Naive thymus-derived CD8-positive, alpha-beta T cell (primary cell): ENCODE data around the gene ALS2CL. TPM values are rescaled to one million over a fixed set of nuclear protein-coding genes. Genes with fewer than 3 reads are reported as not detected.

Experiments used
- ATAC-seq, 2 donors: fragments of 150-1000 bp; cut with Tn5 transposase in 1 of 2; sonication (Bioruptor Pico), chemical (Tn5 transposase) in 1 of 2; 1 replicate in 1 of 2; 2 replicates in 1 of 2; pipeline ENCODE4 v1.10.0; 2021; ENCODE audit warnings: mild to moderate bottlenecking in 2 of 2, moderate library complexity in 2 of 2
- POLR2A ChIA-PET: fragments of 350-600 bp; sonication (Branson Sonifier 250); formaldehyde crosslinking; loops from one replicate; lab custom pipeline; 2021; ENCODE audit warnings: antibody characterized with exemption; lab: Charles Lee
- DNase-seq, 10 donors: peaks; one replicate each; pipeline versions ENCODE4 v3.0.0 to v3.0.0-alpha.2; 2020 to 2022
- H3K27ac Mint-ChIP-seq, 10 donors: one replicate each; pipeline ENCODE4 v1.8.0; 2020 to 2022; ENCODE audit warnings: mild to moderate bottlenecking in 10 of 10, mixed read lengths in 10 of 10, moderate library complexity in 4 of 10, inconsistent platforms in 1 of 10
- H3K27me3 Mint-ChIP-seq, 5 donors: one replicate each; pipeline ENCODE4 v1.8.0; 2021 to 2022; ENCODE audit warnings: mixed read lengths in 5 of 5
- H3K36me3 Mint-ChIP-seq, 3 donors: one replicate each; pipeline ENCODE4 v1.8.0; 2020 to 2022; ENCODE audit warnings: mixed read lengths in 3 of 3, mild to moderate bottlenecking in 2 of 3, inconsistent platforms in 1 of 3
- H3K4me1 Mint-ChIP-seq, 4 donors: one replicate each; pipeline ENCODE4 v1.8.0; 2021 to 2022; ENCODE audit warnings: mixed read lengths in 4 of 4
- H3K4me3 Mint-ChIP-seq, 10 donors: one replicate each; pipeline ENCODE4 v1.8.0; 2020 to 2022; ENCODE audit warnings: mild to moderate bottlenecking in 10 of 10, mixed read lengths in 10 of 10, moderate library complexity in 6 of 10, inconsistent platforms in 1 of 10
- H3K9me3 Mint-ChIP-seq, 9 donors: one replicate each; pipeline ENCODE4 v1.8.0; 2020 to 2022; ENCODE audit warnings: mixed read lengths in 9 of 9, mild to moderate bottlenecking in 3 of 9, inconsistent platforms in 1 of 9, moderate library complexity in 1 of 9
- polyA plus RNA-seq, 3 donors: library from polyadenylated mRNA; unstranded; fragments of 300-500 nt; fragmentation: Illumina TruSeq; gene quantifications; one replicate each; pipeline ENCODE4 v1.2.3, GENCODE V29; 2021
- total RNA-seq, 8 experiments: library from RNA in 2 of 8; stranded (reverse) in 2 of 8; gene quantifications; one replicate each; pipeline ENCODE4 v1.2.3 and lab custom pipeline; 2021 to 2026

Gene ALS2CL
- total and polyA plus RNA-seq, 5 experiments from 2014 or later: 0.48 to 10.2 (median 1.2) TPM

- POLR2A ChIA-PET: no interaction called here
- peaks cover 5 to 15% (median 10%) of the 10 kb centered on the region in 5 donors for H3K27me3 Mint-ChIP-seq
- H3K4me3 Mint-ChIP-seq: no peak overlapping the region
- no peak for DNase-seq
- no peak overlapping the region for H3K27ac Mint-ChIP-seq
- no peak for ATAC-seq
- peaks cover 0 to 7% (median 0%) of the 10 kb centered on the region in 4 donors for H3K4me1 Mint-ChIP-seq
- H3K36me3 Mint-ChIP-seq: peaks cover 0 to 4% (median 0%) of the 10 kb centered on the region in 3 donors
- H3K9me3 Mint-ChIP-seq: no peaks in the 10 kb centered on the region
Measured at GRCh38 chr3:46713898-46714552, 20.5 kb upstream of the ALS2CL start.

GRCh38 chr3:46713050-46713897 lies 19.8 kb upstream of the ALS2CL start:
- Mint-ChIP-seq H3K9me3 (no peaks in the 10 kb centered on the region), H3K4me1 (peaks cover 0 to 7% (median 0%) of the 10 kb centered on the region in 4 donors), H3K27ac (peak overlapping the region in 3 of 10 donors; percentile 27 to 73 (median 34)), H3K36me3 (peaks cover 0 to 4% (median 0%) of the 10 kb centered on the region in 3 donors), H3K27me3 (peaks cover 2 to 7% (median 4%) of the 10 kb centered on the region in 5 donors), H3K4me3 (no peak overlapping the region)
- POLR2A ChIA-PET: no interaction called here
- ATAC-seq: no peak
- no peak for DNase-seq

- Mint-ChIP-seq H3K9me3 (no peaks in the 10 kb centered on the region), H3K27ac (peak overlapping the region in 1 of 10 donors; percentile 73)
- no peak for DNase-seq
Measured at GRCh38 chr3:46712191-46713049, 18.9 kb upstream of the ALS2CL start.

GRCh38 chr3:46711760-46712159 lies 18.3 kb upstream of the ALS2CL start:
- Mint-ChIP-seq H3K4me3 (no peak overlapping the region), H3K9me3 (no peaks in the 10 kb centered on the region), H3K4me1 (peaks cover 0 to 4% (median 0%) of the 10 kb centered on the region in 4 donors), H3K36me3 (peaks cover 0 to 4% (median 0%) of the 10 kb centered on the region in 3 donors), H3K27ac (peak overlapping the region in 1 of 10 donors; percentile 73), H3K27me3 (no peaks in the 10 kb centered on the region)
- ATAC-seq (no peak), DNase-seq (no peak)
- POLR2A ChIA-PET: no interaction called here

More at GRCh38 chr3:46712191-46713049, 18.9 kb upstream of the ALS2CL start:
- peaks cover 0 to 4% (median 0%) of the 10 kb centered on the region in 3 donors for H3K36me3 Mint-ChIP-seq
- H3K4me1 Mint-ChIP-seq: peaks cover 0 to 4% (median 0%) of the 10 kb centered on the region in 4 donors
- POLR2A ChIA-PET: no interaction called here
- H3K27me3 Mint-ChIP-seq: no peaks in the 10 kb centered on the region
- ATAC-seq: no peak
- H3K4me3 Mint-ChIP-seq: no peak overlapping the region

- H3K4me1 Mint-ChIP-seq: peaks cover 0 to 4% (median 0%) of the 10 kb centered on the region in 4 donors
- peaks cover 0 to 4% (median 0%) of the 10 kb centered on the region in 3 donors for H3K36me3 Mint-ChIP-seq
- ATAC-seq (no peak), DNase-seq (no peak)
- H3K27me3 Mint-ChIP-seq: no peaks in the 10 kb centered on the region
- peak overlapping the region in 3 of 10 donors; percentile 46 to 73 (median 68) for H3K27ac Mint-ChIP-seq
- no peaks in the 10 kb centered on the region for H3K9me3 Mint-ChIP-seq
- H3K4me3 Mint-ChIP-seq: no peak overlapping the region
- POLR2A ChIA-PET: no interaction called here
Measured at GRCh38 chr3:46711305-46711704, 17.8 kb upstream of the ALS2CL start.

GRCh38 chr3:46710671-46711295 lies 17.3 kb upstream of the ALS2CL start:
- POLR2A ChIA-PET: no interaction called here
- Mint-ChIP-seq H3K9me3 (no peaks in the 10 kb centered on the region), H3K36me3 (peaks cover 0 to 4% (median 0%) of the 10 kb centered on the region in 3 donors), H3K27ac (peak overlapping the region in 4 of 10 donors; percentile 46 to 73 (median 62)), H3K27me3 (no peaks in the 10 kb centered on the region), H3K4me3 (no peak overlapping the region), H3K4me1 (peaks cover 0 to 4% (median 0%) of the 10 kb centered on the region in 4 donors)
- no peak for ATAC-seq
- no peak for DNase-seq

- Mint-ChIP-seq H3K9me3 (no peaks in the 10 kb centered on the region), H3K4me3 (no peak overlapping the region), H3K27ac (peak overlapping the region in 1 of 10 donors; percentile 55), H3K4me1 (peaks cover 0 to 4% (median 0%) of the 10 kb centered on the region in 4 donors), H3K27me3 (no peaks in the 10 kb centered on the region), H3K36me3 (peaks cover 0 to 4% (median 0%) of the 10 kb centered on the region in 3 donors)
- no peak for ATAC-seq
- no peak for DNase-seq
- POLR2A ChIA-PET: no interaction called here
Measured at GRCh38 chr3:46710229-46710628, 16.8 kb upstream of the ALS2CL start.

- Mint-ChIP-seq H3K4me1 (peaks cover 0 to 4% (median 0%) of the 10 kb centered on the region in 4 donors), H3K27ac (no peak overlapping the region), H3K27me3 (no peaks in the 10 kb centered on the region), H3K36me3 (peaks cover 0 to 4% (median 0%) of the 10 kb centered on the region in 3 donors), H3K4me3 (no peak overlapping the region), H3K9me3 (no peaks in the 10 kb centered on the region)
- POLR2A ChIA-PET: no interaction called here
- DNase-seq (no peak), ATAC-seq (no peak)
Measured at GRCh38 chr3:46709721-46710120, 16.2 kb upstream of the ALS2CL start.

GRCh38 chr3:46709157-46709654 lies 15.7 kb upstream of the ALS2CL start:
- DNase-seq (no peak), ATAC-seq (no peak)
- POLR2A ChIA-PET: no interaction called here
- Mint-ChIP-seq H3K27ac (no peak overlapping the region), H3K9me3 (no peaks in the 10 kb centered on the region), H3K4me1 (peaks cover 0 to 4% (median 0%) of the 10 kb centered on the region in 4 donors), H3K27me3 (no peaks in the 10 kb centered on the region), H3K4me3 (no peak overlapping the region), H3K36me3 (peaks cover 0 to 4% (median 0%) of the 10 kb centered on the region in 3 donors)

- no peak for DNase-seq
Measured at GRCh38 chr3:46708401-46709156, 15.1 kb upstream of the ALS2CL start.

GRCh38 chr3:46707601-46708011 lies 14.1 kb upstream of the ALS2CL start:
- POLR2A ChIA-PET: interaction anchor here (0.6 kb wide), 1 partner anchor 852 kb away, joined by 4 read pairs; no protein-coding TSS in a partner anchor

More at GRCh38 chr3:46708401-46709156, 15.1 kb upstream of the ALS2CL start:
- POLR2A ChIA-PET: no interaction called here
- no peak overlapping the region for H3K4me3 Mint-ChIP-seq
- H3K9me3 Mint-ChIP-seq: no peaks in the 10 kb centered on the region
- no peaks in the 10 kb centered on the region for H3K27me3 Mint-ChIP-seq
- ATAC-seq: no peak
- peaks cover 0 to 4% (median 0%) of the 10 kb centered on the region in 4 donors for H3K4me1 Mint-ChIP-seq
- H3K27ac Mint-ChIP-seq: no peak overlapping the region
- H3K36me3 Mint-ChIP-seq: peaks cover 0 to 4% (median 0%) of the 10 kb centered on the region in 3 donors

More at GRCh38 chr3:46707601-46708011, 14.1 kb upstream of the ALS2CL start:
- H3K27ac Mint-ChIP-seq: no peak overlapping the region
- peaks cover 0 to 4% (median 0%) of the 10 kb centered on the region in 3 donors for H3K36me3 Mint-ChIP-seq
- no peak for ATAC-seq
- DNase-seq: no peak
- no peaks in the 10 kb centered on the region for H3K9me3 Mint-ChIP-seq
- H3K27me3 Mint-ChIP-seq: no peaks in the 10 kb centered on the region
- H3K4me1 Mint-ChIP-seq: no peaks in the 10 kb centered on the region
- H3K4me3 Mint-ChIP-seq: no peak overlapping the region
